K562 (cell line): ENCODE measurements around the gene CTAGE8.
"Not testable (repeated sequence)": the region's sequence is repeated elsewhere in the genome, so short reads cannot be mapped to it uniquely, and the experiment has no call there.

ENCODE experiments used
- CBFA2T3 ChIP-seq: fragments of 450-650 bp; IDR thresholded peaks from 2 replicates; pipeline ENCODE4 v1.6.1; 2017
- CBFB ChIP-seq: sonication (generic); formaldehyde crosslinking; IDR thresholded peaks from 2 replicates; pipeline ENCODE4 v1.4.0; 2020; ENCODE audit warnings: mild to moderate bottlenecking, missing genetic modification reagents
- EZH2 ChIP-seq: IDR thresholded peaks from 2 replicates; pipeline ENCODE4 v1.6.1; 2012; ENCODE audit warnings: low read depth, mild to moderate bottlenecking, inconsistent platforms, low read length, borderline replicate concordance
- FOXA3 ChIP-seq, 2 experiments: fragments of 450-650 bp in 1 of 2; sonication (generic) in 1 of 2; formaldehyde crosslinking; IDR thresholded peaks in 1 of 2; conservative IDR thresholded peaks in 1 of 2; 2 replicates each; pipeline versions ENCODE4 v1.4.0 to v1.8.0; 2020 to 2022; ENCODE audit warnings: mild to moderate bottlenecking in 2 of 2, missing genetic modification reagents in 1 of 2
- FOXK2 ChIP-seq, 2 experiments: fragments of 450-650 bp; IDR thresholded peaks in 1 of 2; conservative IDR thresholded peaks in 1 of 2; 2 replicates each; pipeline ENCODE4 v1.6.1; 2016; ENCODE audit warnings: low read depth in 2 of 2, mild to moderate bottlenecking in 1 of 2
- FOXM1 ChIP-seq, 2 experiments: fragments of 450-650 bp in 1 of 2; sonication (generic) in 1 of 2; formaldehyde crosslinking in 1 of 2; IDR thresholded peaks; 2 replicates each; pipeline versions ENCODE4 v1.6.1 to v1.9.0; 2017 to 2022; ENCODE audit warnings: low read depth in 2 of 2, mild to moderate bottlenecking in 2 of 2, missing genetic modification reagents in 1 of 2, moderate library complexity in 1 of 2
- MTF1 ChIP-seq: fragments of 250-450 bp; sonication (Bioruptor Pico); IDR thresholded peaks from 2 replicates; pipeline ENCODE4 v1.9.0; 2021; ENCODE audit warnings: moderate library complexity, mild to moderate bottlenecking, inconsistent platforms, borderline replicate concordance
- NEUROD1 ChIP-seq: fragments of 150-350 bp; IDR thresholded peaks from 2 replicates; pipeline ENCODE4 v1.6.1; 2014; ENCODE audit warnings: borderline replicate concordance, low read length, low read depth; ENCODE audit not compliant: partially characterized antibody
- POLR2A ChIP-seq: fragments of 450-650 bp; conservative IDR thresholded peaks from 2 replicates; pipeline ENCODE4 v1.6.1; 2016
- RAD21 ChIP-seq, 2 experiments: fragments of 250-450 bp in 1 of 2; fragments of 450-650 bp in 1 of 2; sonication (Bioruptor Pico) in 1 of 2; formaldehyde crosslinking in 1 of 2; IDR thresholded peaks in 1 of 2; conservative IDR thresholded peaks in 1 of 2; 2 replicates each; pipeline versions ENCODE4 v1.4.0 to v1.8.0; 2020 to 2022; ENCODE audit warnings: mild to moderate bottlenecking in 2 of 2, moderate library complexity in 1 of 2
- ZBTB1 ChIP-seq: sonication (generic); formaldehyde crosslinking; IDR thresholded peaks from 2 replicates; pipeline ENCODE4 v1.8.1; 2023; ENCODE audit warnings: missing genetic modification reagents, low read depth, mild to moderate bottlenecking, borderline replicate concordance
- ZNF282 ChIP-seq: sonication (generic); formaldehyde crosslinking; IDR thresholded peaks from 2 replicates; pipeline ENCODE4 v1.8.1; 2023; ENCODE audit warnings: missing genetic modification reagents
- TF ChIP-seq, protein P1 (sequence below), 3 experiments: IDR thresholded peaks in 2 of 3; conservative IDR thresholded peaks in 1 of 3; 2 replicates each; pipeline ENCODE4 v1.5.1; 2011 to 2012; ENCODE audit warnings: low read length in 3 of 3, mild to moderate bottlenecking in 3 of 3, control low read depth in 2 of 3, improper control_type of control experiment in 1 of 3, inconsistent platforms in 1 of 3, low read depth in 1 of 3, mixed read lengths in 1 of 3, moderate library complexity in 1 of 3; ENCODE audit not compliant: insufficient read depth in 2 of 3
- TF ChIP-seq, protein P2 (sequence below): sonication (generic); formaldehyde crosslinking; IDR thresholded peaks from 2 replicates; pipeline ENCODE4 v1.5.0; 2020; ENCODE audit warnings: missing genetic modification reagents

DNA sequence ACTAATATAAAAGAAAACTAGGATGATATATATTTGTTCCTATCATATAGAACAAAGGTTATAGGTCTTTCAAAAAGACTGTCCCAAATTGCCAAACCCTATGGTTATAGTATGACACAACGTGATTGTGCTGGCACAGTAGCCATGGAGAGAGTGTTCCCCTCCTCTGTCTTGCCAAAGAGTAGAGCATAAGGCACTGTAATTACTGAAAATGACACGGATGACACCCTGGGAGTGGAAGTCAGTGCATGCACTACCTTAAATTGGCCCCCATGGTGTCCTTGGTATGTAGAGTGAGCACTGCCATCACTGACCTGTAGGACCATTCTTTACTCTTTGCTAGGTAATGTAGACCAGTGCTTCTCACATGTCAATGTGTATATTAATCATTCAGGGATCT, 36.1 kb upstream of the CTAGE8 start:
- not testable (repeated sequence) for TF ChIP-seq POLR2A; ZNF282; FOXK2 (conservative IDR thresholded peaks at IDR 0.05 in 1 of 2, IDR thresholded peaks at IDR 0.05 in 1 of 2; ENCODE audit: low read depth in 2 of 2); CBFA2T3; FOXM1 (IDR thresholded peaks at IDR 0.05; ENCODE audit: low read depth); FOXM1 (CRISPR knock-in tag; IDR thresholded peaks at IDR 0.05; ENCODE audit: low read depth); EZH2; CBFB (CRISPR knock-in tag); FOXA3 (CRISPR knock-in tag; conservative IDR thresholded peaks at IDR 0.05 in 1 of 2, IDR thresholded peaks at IDR 0.05 in 1 of 2); MTF1 (CRISPR knock-in tag); NEUROD1; ZBTB1 (CRISPR knock-in tag); RAD21 (CRISPR knock-in tag; conservative IDR thresholded peaks at IDR 0.05 in 1 of 2, IDR thresholded peaks at IDR 0.05 in 1 of 2)
- TF ChIP-seq, protein P1, sequence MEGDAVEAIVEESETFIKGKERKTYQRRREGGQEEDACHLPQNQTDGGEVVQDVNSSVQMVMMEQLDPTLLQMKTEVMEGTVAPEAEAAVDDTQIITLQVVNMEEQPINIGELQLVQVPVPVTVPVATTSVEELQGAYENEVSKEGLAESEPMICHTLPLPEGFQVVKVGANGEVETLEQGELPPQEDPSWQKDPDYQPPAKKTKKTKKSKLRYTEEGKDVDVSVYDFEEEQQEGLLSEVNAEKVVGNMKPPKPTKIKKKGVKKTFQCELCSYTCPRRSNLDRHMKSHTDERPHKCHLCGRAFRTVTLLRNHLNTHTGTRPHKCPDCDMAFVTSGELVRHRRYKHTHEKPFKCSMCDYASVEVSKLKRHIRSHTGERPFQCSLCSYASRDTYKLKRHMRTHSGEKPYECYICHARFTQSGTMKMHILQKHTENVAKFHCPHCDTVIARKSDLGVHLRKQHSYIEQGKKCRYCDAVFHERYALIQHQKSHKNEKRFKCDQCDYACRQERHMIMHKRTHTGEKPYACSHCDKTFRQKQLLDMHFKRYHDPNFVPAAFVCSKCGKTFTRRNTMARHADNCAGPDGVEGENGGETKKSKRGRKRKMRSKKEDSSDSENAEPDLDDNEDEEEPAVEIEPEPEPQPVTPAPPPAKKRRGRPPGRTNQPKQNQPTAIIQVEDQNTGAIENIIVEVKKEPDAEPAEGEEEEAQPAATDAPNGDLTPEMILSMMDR (IDR thresholded peaks at IDR 0.05 in 2 of 3, conservative IDR thresholded peaks at IDR 0.05 in 1 of 3; ENCODE audit: insufficient read depth in 2 of 3, low read depth in 1 of 3, low read length in 3 of 3): not testable (repeated sequence)
- TF ChIP-seq, protein P2, sequence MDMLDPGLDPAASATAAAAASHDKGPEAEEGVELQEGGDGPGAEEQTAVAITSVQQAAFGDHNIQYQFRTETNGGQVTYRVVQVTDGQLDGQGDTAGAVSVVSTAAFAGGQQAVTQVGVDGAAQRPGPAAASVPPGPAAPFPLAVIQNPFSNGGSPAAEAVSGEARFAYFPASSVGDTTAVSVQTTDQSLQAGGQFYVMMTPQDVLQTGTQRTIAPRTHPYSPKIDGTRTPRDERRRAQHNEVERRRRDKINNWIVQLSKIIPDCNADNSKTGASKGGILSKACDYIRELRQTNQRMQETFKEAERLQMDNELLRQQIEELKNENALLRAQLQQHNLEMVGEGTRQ (CRISPR knock-in tag): not testable (repeated sequence)
